GM06990 (cell line): Measurements from ENCODE around the gene TSHZ1.

Source experiments
- DNase-seq: peaks from one replicate; pipeline ENCODE4 v3.0.0-alpha.2; 2011; ENCODE audit not compliant: insufficient read length; ENCODE audit errors: extremely low read depth
- H3K27me3 ChIP-seq: replicated peaks from 2 replicates; pipeline ENCODE4 v1.6.0; 2011; ENCODE audit warnings: low read length; ENCODE audit not compliant: control insufficient read depth, insufficient read depth
- H3K36me3 ChIP-seq: 2 replicates; pipeline ENCODE4 v1.5.1; 2011; ENCODE audit warnings: low read length; ENCODE audit not compliant: control insufficient read depth, insufficient read depth
- H3K4me3 ChIP-seq: replicated peaks from 2 replicates; pipeline ENCODE4 v1.5.1; 2011; ENCODE audit warnings: low read depth, mild to moderate bottlenecking, control low read depth, low read length
- TF ChIP-seq, protein P1 (sequence below): IDR thresholded peaks from 2 replicates; pipeline ENCODE4 v1.5.1; 2011; ENCODE audit warnings: low read length, control low read depth, mild to moderate bottlenecking, inconsistent platforms; ENCODE audit not compliant: insufficient read depth, poor library complexity, severe bottlenecking

TSHZ1 gene

DNA sequence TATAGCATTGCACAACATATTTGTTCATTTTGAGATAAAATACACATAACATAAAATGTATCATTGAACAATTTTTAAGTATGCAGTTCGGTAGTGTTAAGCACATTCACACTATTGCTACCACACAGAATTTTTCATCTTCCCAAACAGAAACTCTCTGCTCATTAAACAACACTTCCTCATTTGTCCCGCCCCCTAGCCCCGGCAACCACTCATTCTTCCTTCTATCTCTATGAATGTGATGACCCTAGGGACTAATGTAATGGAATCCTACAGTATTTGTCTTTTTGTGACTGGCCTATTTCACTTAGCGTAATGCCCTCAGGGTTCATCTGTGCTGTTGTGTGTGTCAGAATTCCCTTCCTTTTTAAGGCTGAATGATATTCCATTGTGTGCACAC, 95.4 kb downstream of the TSHZ1 start:
- Histone ChIP-seq H3K4me3 (no peak overlapping the region), H3K27me3 (no peaks in the 10 kb centered on the region), H3K36me3 (no peaks in the 10 kb centered on the region)
- TF ChIP-seq, protein P1, sequence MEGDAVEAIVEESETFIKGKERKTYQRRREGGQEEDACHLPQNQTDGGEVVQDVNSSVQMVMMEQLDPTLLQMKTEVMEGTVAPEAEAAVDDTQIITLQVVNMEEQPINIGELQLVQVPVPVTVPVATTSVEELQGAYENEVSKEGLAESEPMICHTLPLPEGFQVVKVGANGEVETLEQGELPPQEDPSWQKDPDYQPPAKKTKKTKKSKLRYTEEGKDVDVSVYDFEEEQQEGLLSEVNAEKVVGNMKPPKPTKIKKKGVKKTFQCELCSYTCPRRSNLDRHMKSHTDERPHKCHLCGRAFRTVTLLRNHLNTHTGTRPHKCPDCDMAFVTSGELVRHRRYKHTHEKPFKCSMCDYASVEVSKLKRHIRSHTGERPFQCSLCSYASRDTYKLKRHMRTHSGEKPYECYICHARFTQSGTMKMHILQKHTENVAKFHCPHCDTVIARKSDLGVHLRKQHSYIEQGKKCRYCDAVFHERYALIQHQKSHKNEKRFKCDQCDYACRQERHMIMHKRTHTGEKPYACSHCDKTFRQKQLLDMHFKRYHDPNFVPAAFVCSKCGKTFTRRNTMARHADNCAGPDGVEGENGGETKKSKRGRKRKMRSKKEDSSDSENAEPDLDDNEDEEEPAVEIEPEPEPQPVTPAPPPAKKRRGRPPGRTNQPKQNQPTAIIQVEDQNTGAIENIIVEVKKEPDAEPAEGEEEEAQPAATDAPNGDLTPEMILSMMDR = no peak
- no peak for DNase-seq

DNA sequence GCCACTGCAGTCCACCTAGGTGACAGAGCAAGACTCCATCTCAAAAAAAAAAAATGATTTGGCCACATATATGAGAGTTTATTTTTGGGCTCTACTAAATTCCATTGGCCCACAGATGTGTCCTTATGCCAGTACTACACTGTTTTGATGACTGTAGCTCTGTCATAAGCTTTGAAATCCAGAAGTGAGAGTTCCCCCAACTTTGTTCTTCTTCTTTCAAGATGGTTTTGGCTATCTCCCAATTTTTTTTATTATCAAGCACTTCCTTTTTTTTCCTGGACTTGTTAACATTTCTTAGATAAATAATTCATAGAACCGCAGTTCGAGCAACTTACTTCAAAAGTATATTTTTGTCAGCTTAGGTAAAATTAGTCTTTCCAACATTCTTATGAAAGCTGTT, 96.9 kb downstream of the TSHZ1 start:
- TF ChIP-seq, protein P1 = no peak
- Histone ChIP-seq H3K27me3 (no peaks in the 10 kb centered on the region), H3K36me3 (no peaks in the 10 kb centered on the region), H3K4me3 (no peak overlapping the region)
- DNase-seq = no peak

DNA sequence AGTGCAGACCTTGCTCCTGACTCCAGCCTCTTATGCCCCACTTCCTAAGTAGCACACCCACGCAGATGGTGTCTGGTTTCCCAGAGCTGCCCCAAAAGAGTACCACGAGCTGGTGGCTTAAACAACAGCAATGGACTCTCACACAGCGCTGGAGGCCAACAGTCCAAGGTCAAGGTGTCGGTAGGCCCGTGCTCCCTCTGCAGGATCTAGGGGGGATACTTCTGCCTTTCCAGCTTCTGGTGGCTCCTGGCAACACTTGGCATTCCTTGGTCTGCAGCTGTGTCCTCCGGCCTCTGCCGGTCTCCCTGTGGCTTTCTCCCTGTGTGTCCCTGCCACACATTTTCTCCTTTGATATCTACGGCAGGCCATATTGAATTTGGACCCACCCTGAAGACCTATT, 99.0 kb downstream of the TSHZ1 start:
- no peak overlapping the region for H3K4me3 ChIP-seq
- no peaks in the 10 kb centered on the region for H3K27me3 ChIP-seq
- no peaks in the 10 kb centered on the region for H3K36me3 ChIP-seq
- DNase-seq = no peak
- TF ChIP-seq, protein P1 = no peak

DNA sequence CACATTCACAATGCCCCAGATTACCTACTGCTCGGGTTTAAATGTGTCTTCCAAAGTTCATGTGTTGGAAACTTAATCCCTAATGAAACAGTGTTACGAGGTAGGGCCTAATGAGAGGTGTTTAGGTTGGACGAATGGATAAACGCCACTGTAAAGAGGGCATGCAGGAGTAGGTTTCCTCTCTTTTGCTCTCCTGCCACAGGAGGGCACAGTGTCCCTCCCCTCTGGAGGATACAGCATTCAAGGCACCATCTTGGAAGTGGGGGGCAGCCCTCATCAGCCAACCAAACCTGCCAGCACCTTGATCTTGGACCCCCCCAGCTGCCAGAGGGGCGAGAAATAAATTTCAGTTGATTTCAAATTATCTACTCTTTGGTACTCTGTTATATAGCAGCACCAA, 103.5 kb downstream of the TSHZ1 start:
- DNase-seq = no peak
- TF ChIP-seq, protein P1 = no peak
- H3K27me3 ChIP-seq = no peaks in the 10 kb centered on the region
- H3K36me3 ChIP-seq = no peaks in the 10 kb centered on the region
- no peak overlapping the region for H3K4me3 ChIP-seq

DNA sequence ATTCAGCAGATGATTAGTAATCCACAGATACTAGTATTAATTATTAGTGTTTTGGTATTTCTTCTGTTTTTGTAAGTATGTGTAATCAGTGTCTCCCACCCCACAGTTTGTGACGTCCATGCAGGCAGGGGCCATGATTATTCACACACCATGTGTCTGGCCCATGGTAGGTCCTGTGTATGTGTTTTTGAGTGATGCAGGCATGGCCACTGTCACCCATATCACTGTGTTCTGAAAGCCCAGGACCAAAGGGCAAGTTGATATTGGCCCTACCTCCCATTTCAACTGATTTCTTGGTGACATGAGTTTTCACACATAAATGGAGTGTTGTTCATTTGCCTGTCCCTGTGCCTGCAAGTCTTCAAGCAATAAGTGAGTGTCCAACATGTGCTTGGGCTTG, 104.0 kb downstream of the TSHZ1 start:
- H3K36me3 ChIP-seq = no peaks in the 10 kb centered on the region
- DNase-seq = no peak

DNA sequence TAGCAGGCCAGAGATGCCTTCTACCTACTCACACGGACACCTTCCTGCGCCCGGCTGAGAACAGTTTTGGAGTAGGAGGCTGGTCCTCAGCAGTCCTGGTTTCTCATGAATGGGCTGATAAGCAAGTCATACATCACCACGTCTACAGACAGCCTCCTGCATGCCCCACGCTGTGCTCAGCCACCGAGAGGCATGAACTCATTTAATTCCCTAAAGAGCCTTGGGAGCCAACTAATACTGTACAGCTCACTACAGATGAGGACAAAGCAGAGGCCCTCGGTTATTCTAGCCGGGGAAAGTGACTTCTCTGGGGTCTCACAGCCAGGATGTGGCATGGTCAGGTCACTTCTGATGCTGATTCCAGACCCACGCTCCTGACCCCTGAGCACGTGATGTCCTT, 105.6 kb downstream of the TSHZ1 start:
- TF ChIP-seq, protein P1 = no peak
- Histone ChIP-seq H3K27me3 (no peaks in the 10 kb centered on the region), H3K36me3 (no peaks in the 10 kb centered on the region), H3K4me3 (no peak overlapping the region)
- no peak for DNase-seq

More for the DNA sequence above, 104.0 kb downstream of the TSHZ1 start:
- H3K4me3 ChIP-seq = no peak overlapping the region
- H3K27me3 ChIP-seq = no peaks in the 10 kb centered on the region
- TF ChIP-seq, protein P1 = no peak
